Measurements from ENCODE around the gene CHRNB2.

DNA sequence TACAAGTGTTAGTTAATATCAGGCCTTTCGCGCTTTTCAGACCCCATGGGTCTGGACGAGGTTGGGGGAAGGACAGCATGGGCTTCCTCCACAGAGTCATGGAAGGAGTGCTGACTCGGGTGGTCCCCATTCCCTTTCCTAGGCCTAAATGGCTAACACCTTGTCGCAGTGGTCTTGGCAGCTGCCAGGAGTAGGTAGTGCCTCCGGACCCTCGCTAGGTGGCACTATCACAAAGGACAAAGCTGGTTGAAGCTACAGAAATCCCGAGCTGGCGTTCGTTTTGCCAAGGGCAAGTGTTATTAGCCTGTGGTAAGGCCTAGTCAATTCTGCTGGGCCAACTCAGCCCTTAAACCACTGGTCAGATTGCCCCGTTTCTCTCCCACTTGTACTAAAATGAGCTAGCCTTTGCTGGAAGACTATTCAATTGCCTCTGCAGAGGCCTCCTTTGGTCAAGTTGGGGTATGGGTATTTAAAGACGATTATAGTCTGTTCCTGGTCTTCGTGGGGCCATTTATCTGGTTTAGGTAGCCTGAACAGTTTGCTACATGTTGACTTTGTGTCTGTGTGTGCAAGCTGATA is 8.0 kb upstream of the CHRNB2 start:
- TF ChIP-seq, protein P1, sequence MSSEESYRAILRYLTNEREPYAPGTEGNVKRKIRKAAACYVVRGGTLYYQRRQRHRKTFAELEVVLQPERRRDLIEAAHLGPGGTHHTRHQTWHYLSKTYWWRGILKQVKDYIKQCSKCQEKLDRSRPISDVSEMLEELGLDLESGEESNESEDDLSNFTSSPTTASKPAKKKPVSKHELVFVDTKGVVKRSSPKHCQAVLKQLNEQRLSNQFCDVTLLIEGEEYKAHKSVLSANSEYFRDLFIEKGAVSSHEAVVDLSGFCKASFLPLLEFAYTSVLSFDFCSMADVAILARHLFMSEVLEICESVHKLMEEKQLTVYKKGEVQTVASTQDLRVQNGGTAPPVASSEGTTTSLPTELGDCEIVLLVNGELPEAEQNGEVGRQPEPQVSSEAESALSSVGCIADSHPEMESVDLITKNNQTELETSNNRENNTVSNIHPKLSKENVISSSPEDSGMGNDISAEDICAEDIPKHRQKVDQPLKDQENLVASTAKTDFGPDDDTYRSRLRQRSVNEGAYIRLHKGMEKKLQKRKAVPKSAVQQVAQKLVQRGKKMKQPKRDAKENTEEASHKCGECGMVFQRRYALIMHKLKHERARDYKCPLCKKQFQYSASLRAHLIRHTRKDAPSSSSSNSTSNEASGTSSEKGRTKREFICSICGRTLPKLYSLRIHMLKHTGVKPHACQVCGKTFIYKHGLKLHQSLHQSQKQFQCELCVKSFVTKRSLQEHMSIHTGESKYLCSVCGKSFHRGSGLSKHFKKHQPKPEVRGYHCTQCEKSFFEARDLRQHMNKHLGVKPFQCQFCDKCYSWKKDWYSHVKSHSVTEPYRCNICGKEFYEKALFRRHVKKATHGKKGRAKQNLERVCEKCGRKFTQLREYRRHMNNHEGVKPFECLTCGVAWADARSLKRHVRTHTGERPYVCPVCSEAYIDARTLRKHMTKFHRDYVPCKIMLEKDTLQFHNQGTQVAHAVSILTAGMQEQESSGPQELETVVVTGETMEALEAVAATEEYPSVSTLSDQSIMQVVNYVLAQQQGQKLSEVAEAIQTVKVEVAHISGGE (tag by site-specific recombination; conservative IDR thresholded peaks at IDR 0.05; ENCODE audit: low read depth): no peak
- TF ChIP-seq, protein P2, sequence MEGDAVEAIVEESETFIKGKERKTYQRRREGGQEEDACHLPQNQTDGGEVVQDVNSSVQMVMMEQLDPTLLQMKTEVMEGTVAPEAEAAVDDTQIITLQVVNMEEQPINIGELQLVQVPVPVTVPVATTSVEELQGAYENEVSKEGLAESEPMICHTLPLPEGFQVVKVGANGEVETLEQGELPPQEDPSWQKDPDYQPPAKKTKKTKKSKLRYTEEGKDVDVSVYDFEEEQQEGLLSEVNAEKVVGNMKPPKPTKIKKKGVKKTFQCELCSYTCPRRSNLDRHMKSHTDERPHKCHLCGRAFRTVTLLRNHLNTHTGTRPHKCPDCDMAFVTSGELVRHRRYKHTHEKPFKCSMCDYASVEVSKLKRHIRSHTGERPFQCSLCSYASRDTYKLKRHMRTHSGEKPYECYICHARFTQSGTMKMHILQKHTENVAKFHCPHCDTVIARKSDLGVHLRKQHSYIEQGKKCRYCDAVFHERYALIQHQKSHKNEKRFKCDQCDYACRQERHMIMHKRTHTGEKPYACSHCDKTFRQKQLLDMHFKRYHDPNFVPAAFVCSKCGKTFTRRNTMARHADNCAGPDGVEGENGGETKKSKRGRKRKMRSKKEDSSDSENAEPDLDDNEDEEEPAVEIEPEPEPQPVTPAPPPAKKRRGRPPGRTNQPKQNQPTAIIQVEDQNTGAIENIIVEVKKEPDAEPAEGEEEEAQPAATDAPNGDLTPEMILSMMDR (tag by site-specific recombination; IDR thresholded peaks at IDR 0.05): peak; percentile 91
- TF ChIP-seq ZNF704 (tag by site-specific recombination; IDR thresholded peaks at IDR 0.05) (no peak), KLF9 (tag by site-specific recombination; IDR thresholded peaks at IDR 0.05; ENCODE audit: low read depth) (no peak), ZFP41 (tag by site-specific recombination; IDR thresholded peaks at IDR 0.05; ENCODE audit: borderline replicate concordance) (no peak), ZNF768 (tag by site-specific recombination; IDR thresholded peaks at IDR 0.05) (no peak), ZNF174 (tag by site-specific recombination; IDR thresholded peaks at IDR 0.05) (no peak), HOXA7 (CRISPR knock-in tag; IDR thresholded peaks at IDR 0.05; ENCODE audit: borderline replicate concordance) (no peak)
- TF ChIP-seq, protein P3, sequence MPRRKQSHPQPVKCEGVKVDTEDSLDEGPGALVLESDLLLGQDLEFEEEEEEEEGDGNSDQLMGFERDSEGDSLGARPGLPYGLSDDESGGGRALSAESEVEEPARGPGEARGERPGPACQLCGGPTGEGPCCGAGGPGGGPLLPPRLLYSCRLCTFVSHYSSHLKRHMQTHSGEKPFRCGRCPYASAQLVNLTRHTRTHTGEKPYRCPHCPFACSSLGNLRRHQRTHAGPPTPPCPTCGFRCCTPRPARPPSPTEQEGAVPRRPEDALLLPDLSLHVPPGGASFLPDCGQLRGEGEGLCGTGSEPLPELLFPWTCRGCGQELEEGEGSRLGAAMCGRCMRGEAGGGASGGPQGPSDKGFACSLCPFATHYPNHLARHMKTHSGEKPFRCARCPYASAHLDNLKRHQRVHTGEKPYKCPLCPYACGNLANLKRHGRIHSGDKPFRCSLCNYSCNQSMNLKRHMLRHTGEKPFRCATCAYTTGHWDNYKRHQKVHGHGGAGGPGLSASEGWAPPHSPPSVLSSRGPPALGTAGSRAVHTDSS (tag by site-specific recombination; IDR thresholded peaks at IDR 0.05): no peak
- TF ChIP-seq, protein P4, sequence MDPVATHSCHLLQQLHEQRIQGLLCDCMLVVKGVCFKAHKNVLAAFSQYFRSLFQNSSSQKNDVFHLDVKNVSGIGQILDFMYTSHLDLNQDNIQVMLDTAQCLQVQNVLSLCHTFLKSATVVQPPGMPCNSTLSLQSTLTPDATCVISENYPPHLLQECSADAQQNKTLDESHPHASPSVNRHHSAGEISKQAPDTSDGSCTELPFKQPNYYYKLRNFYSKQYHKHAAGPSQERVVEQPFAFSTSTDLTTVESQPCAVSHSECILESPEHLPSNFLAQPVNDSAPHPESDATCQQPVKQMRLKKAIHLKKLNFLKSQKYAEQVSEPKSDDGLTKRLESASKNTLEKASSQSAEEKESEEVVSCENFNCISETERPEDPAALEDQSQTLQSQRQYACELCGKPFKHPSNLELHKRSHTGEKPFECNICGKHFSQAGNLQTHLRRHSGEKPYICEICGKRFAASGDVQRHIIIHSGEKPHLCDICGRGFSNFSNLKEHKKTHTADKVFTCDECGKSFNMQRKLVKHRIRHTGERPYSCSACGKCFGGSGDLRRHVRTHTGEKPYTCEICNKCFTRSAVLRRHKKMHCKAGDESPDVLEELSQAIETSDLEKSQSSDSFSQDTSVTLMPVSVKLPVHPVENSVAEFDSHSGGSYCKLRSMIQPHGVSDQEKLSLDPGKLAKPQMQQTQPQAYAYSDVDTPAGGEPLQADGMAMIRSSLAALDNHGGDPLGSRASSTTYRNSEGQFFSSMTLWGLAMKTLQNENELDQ (tag by site-specific recombination; IDR thresholded peaks at IDR 0.05; ENCODE audit: low read depth): no peak

All from HEK293 (cell line).